HG02763 (cell line): ENCODE results near the gene ATF7.
"Not testable (repeated sequence)": the region's sequence is repeated elsewhere in the genome, so short reads cannot be mapped to it uniquely, and the experiment has no call there.

ENCODE experiments used
- ATAC-seq: cut with Tn5 transposase; IDR thresholded peaks from one replicate; pipeline ENCODE4 v1.9.1; 2021; ENCODE audit warnings: mild to moderate bottlenecking, moderate library complexity; ENCODE audit not compliant: unreplicated experiment

Gene ATF7

DNA sequence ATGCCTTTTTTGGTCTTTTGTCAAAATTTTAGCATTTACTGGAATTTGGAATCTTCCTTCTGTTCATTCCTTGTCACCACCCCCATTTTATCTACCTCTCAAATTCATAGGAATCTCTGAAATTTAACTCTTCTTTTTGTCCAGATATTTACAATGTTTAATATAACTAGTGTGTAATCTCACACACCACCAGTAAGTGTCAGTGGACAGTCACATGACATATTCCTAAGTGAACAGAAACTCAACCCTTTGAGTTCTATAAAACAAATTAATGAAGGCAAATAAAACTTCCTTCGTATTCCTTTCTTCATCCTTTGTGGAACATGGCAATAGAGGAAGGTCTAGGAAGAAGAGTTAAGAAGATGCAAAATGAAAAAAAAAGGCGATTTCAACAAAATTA is 26.6 kb downstream of the ATF7 start:
- no peak for ATAC-seq

GRCh38 chr12:53598971-53599370 is 27.2 kb downstream of the ATF7 start:
- ATAC-seq = not testable (repeated sequence)

DNA sequence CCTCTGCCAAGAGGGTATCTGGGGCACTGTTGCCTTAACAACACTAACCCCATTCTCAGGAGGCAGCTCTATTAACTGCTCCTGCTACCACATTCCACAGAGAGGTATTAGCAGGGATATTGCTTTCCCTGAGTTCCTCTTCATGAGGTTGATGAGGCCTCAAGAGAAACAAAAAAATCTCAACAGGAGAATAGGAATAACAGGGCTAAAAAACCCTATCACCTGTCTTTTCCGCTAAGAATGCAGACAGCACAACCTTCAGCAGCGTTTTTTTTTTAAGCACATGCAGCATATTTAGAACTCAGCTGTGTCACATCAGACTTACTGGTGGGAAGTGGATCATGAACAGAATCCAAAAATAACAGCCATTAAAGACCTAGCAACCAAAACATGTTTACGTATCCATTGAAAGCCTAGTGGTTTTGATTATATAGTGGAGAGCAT is 29.2 kb downstream of the ATF7 start:
- no peak for ATAC-seq

DNA sequence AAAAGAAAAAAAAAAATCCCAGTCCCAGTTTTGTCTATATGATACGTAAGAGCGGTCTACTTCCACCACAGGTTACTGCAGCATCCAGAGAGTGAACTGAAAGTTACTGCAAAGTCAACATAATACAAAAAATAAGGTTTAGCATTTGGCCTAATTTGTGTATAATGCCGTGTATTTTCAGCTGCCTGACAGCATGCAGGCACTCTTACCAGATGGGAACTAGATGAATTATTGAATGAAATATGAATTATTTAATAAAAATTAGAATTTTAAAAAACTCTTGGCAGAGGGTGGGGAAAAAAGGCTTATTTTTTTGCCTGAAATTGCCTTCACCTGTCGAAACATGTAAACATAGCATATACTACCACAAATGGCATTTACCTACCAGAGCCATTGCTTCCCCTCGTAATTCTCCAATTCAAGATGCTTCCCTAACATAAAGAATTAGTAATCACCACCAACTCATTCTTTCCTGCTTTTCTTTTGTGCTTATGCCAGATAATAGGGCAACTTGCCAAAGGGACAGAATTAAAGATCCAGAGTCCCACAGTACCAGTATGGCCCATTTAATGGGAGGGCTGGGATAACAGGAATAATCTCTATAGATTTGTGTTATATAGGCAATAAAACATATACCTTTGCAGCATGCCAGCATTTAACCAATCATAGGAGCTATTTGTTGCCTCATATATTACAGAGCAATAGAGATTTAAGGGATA is 31.1 kb downstream of the ATF7 start:
- ATAC-seq = no peak

- ATAC-seq = no peak
These were observed 32.5 kb downstream of the ATF7 start for GRCh38 chr12:53593707-53594106.

DNA sequence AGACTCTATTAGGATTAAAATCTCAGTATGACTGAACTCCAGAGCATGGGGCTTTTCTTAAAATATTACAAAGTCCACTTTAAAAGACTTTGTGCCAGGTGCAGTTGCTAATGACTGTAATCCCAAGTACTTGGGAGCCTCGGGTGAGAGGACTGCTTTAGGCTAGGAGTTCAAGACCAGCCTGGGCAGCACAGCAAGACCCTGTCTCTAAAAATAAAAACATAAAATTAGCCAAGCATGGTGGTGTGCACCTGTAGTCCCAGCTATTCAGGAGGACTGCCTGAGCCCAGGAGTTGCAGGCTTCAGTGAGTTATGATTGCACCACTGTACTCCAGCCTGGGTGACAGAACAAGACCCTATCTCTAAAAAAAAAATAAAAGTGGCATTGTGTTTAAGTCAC is 33.2 kb downstream of the ATF7 start:
- no peak for ATAC-seq

DNA sequence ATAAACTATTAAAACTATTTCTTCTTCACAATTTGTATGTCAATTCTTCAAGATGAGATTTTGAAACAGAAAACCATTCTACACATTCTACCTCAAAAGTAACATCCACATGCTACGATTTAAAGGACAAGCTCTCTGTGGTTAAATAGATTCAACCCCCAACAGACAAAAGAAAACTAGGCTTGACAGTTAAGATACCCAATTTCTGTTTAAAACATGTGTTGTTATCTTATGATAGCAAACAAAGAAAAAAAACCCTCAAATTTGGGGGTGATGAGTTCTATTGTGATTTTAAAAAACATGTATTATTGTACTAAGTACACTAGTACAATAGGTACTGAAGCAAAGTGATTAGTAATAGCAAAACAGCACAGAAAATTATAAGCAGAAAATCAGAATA is 33.8 kb downstream of the ATF7 start:
- no peak for ATAC-seq

DNA sequence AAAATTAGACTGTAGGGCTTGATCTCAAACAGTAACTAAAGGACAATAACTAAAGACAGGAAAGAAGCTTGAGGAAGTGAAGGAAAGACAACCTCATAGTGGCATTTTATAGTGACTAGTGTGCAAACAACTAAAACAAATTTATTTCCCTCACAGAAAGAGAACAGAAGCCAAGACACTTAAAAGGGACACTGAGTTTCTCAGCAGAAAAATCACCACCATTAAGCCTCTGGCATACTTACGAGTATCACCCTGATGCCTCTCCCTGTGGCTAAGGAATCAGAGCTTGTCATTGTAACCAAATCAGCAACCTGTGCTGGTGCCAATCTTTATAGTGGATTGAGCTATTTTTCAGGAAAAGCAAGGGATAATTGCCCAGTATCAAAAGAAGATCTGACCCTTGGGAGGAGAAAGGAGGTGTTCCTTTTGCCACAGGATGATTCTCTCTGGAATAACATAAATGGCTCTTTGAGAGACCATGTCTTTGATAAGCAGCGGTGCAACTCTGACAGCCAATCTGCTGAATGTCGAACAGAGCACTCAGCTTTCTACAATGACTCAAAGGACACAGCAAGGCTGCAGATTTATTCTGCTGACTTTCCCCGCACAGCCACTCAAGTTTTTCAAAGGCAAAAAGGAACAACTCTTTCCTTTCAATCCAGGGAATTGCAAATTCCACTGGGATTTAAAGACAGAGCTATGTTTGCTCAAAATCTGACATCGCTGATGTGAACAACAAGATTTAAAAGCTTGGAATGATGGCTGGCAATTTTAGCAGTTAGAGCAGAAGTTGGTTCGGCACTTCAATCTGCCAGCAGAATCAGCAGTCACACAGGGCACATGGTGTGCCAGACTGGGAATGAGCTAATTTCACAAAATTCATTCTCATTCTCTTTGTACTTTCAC is 34.6 kb downstream of the ATF7 start:
- no peak for ATAC-seq

GRCh38 chr12:53590652-53591051 is 35.5 kb downstream of the ATF7 start:
- ATAC-seq = no peak

DNA sequence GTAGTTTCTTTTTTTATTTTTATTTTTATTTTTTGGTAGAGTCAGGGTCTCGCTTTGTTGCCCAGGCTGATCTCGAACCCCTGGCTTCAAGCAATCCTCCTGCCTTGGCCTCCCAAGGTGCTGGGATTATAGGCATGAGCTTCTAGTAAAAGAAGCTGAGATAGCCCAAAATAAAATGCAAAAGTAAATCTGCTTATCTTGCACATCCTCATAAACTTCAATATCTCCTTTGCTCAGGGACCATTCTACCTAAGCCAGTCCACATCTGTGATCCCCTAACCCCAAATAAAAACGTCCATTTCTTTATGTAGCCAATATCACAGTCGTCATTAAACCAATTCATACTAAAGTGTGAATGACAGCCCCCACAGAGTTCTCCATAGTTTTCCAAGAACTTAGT is 36.3 kb downstream of the ATF7 start:
- no peak for ATAC-seq

DNA sequence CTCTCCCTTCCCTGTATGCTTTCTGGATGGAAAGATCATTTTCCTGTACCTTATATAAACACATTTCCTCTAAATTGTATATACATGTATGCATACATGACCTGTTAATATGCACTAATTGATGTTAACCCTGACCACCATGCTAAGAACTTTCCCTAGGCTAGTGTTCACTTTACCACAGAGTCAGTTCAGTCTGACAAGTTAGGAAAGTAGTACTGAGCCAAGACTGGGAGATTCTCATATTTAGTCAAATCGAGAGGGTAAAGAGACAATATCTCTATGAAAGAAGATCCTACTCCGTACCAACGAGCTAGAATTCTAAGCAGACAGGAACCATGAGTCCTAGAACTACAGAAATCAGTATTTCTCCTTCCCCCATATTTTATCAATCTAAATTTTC is 36.8 kb downstream of the ATF7 start:
- ATAC-seq = no peak

GRCh38 chr12:53588123-53588522 is 38.1 kb downstream of the ATF7 start:
- ATAC-seq = no peak

- ATAC-seq = no peak
These were observed 39.4 kb downstream of the ATF7 start for GRCh38 chr12:53586745-53587144.

DNA sequence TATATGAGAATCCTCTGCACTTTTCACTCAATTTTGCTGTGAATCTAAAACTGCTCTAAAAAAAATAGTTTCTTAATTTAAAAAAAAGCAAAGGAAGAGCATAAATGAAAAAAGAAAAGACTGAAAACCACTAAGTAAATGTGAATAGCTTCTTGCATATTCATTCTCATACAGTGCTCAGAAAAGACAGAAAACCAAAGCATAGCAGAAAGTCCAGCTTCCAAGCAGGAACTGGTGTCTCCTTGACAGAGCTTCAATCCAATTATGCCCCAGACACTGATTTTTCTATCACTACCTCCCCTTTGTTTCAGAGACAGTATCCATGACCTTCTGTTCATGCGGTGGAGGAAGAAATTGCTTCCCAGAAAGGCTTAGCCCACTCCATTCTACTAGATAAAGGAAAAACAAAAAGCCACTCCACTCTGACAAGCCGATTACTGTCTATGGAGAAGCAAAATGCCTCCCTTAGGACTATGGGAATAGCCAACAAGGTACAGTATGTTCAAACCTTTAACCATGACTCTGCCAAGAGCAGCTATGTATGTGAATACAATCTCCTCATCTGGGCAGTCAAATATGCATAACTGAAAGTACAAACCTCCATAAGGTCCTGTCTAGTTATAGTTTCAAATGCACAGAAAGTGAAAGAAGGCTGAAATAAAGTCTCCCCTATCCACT is 40.6 kb downstream of the ATF7 start:
- ATAC-seq = no peak

GRCh38 chr12:53579545-53579955 is 46.6 kb downstream of the ATF7 start:
- ATAC-seq = peak; percentile 75

DNA sequence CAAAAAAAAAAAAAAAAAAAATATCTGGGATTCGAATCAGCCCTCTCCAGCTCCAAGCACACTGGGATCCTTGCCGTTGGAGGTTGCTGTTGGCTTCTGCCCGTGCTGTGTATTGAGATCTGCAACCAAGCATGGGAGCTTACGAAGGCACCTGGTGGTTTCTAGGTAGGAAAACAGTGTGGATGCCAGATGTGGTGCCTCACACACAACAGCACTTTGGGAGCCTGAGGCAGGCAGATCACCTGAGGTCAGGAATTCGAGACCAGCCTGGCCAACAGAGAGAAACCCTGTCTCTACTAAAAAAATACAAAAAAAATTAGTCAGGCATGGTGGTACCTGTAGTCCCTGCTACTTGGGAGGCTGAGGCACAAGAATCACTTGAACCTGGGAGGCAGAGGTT is 47.4 kb downstream of the ATF7 start:
- no peak for ATAC-seq

DNA sequence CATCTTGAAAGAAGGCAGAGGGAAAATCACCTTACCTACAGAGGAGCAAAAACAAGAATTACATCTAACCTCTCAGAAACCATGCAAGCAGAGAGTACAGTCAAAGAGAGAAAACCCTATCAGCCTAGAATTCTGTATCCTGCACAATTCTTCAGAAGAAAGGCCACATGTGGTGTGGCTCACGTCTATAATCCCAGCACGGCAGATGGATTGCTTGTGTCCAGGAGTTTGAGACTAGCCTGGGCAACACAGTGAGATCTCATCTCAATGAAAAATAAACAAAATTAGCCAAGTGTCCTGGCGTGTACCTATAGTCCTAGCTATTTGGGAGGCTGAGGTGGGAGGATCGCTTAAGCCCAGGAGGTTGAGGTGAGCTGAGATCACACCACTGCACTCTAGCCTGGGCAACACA is 48.2 kb downstream of the ATF7 start:
- no peak for ATAC-seq

GRCh38 chr12:53575502-53576249 is 50.5 kb downstream of the ATF7 start:
- ATAC-seq = no peak

DNA sequence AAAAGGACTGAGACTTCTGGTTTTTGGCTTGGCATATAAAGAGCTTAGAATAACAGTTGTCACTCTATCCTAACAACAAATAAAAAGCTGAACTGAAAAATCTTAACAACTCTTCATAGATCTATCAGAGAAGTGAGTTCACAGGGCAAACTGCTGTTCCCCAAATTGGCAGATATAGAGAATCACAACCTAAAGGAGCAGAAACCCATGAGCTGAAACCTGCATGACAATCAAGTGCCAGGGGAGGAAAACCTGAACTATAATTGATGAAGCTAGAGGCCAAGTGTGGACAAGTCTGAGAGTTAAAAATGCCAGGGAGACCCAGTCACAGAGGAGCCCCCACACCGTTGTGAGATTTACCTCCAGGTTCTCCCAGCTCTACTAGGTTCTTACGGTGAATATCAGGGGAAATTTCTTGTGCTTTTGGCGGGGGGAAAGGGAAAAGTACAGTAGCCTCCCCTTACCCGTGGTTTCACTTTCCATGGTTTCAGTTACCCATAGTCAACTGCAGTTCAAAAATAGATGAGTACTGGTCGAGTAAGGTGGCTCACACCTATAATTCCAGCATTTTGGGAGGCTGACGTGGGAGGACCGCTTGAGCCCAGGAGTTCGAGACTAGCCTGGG is 53.9 kb downstream of the ATF7 start:
- no peak for ATAC-seq

GRCh38 chr12:53571295-53571694 is 54.9 kb downstream of the ATF7 start:
- no peak for ATAC-seq
